H1 (cell line): ENCODE measurements around the gene INPP5K. TPM values are rescaled to one million over a fixed set of nuclear protein-coding genes. Genes with fewer than 3 reads are reported as not detected.

ENCODE experiments used
- CTCF ChIA-PET: fragments of 300-600 bp; sonication (Branson Sonifier 250); formaldehyde crosslinking; loops from one replicate; lab custom pipeline; 2021; ENCODE audit not compliant: partially characterized antibody; lab: Charles Lee
- POLR2A ChIA-PET: fragments of 300-600 bp; sonication (Branson Sonifier 250); formaldehyde crosslinking; loops from one replicate; lab custom pipeline; 2021; ENCODE audit warnings: inconsistent platforms; ENCODE audit not compliant: partially characterized antibody; lab: Charles Lee
- DNase-seq, 2 experiments: peaks; one replicate each; pipeline versions ENCODE4 v3.0.0 to v3.0.0-alpha.2; 2010 to 2022; ENCODE audit warnings: low spot score in 2 of 2, low read depth in 1 of 2, mixed read lengths in 1 of 2
- FAIRE-seq: peaks from 2 replicates; lab custom pipeline; 2011; peaks lifted over from hg19 to GRCh38; lab: Jason Lieb, UNC
- H2AFZ ChIP-seq: 2 replicates; pipeline ENCODE4 v1.8.1; 2012; ENCODE audit warnings: low read length, inconsistent platforms
- H2AK5ac ChIP-seq: 2 replicates; pipeline ENCODE4 v1.6.1; 2013; ENCODE audit warnings: low read depth, low read length
- H2BK120ac ChIP-seq: replicated peaks from 2 replicates; pipeline ENCODE3; 2013; ENCODE audit warnings: low read depth, low read length, inconsistent platforms
- H2BK12ac ChIP-seq: 2 replicates; pipeline ENCODE4 v1.6.1; 2013; ENCODE audit warnings: low read depth, low read length
- H2BK15ac ChIP-seq: 2 replicates; pipeline ENCODE4 v1.6.1; 2013; ENCODE audit warnings: low read length
- H2BK20ac ChIP-seq: 2 replicates; pipeline ENCODE4 v1.6.1; 2013; ENCODE audit warnings: low read length
- H2BK5ac ChIP-seq: 2 replicates; pipeline ENCODE4 v1.6.1; 2013; ENCODE audit warnings: low read depth, low read length
- H3K14ac ChIP-seq: 2 replicates; pipeline ENCODE4 v1.6.1; 2013; ENCODE audit warnings: inconsistent platforms; ENCODE audit not compliant: insufficient read length
- H3K18ac ChIP-seq: 2 replicates; pipeline ENCODE4 v1.6.1; 2013; ENCODE audit warnings: low read length; ENCODE audit errors: extremely low read depth
- H3K23ac ChIP-seq: 2 replicates; pipeline ENCODE4 v1.6.1; 2013; ENCODE audit warnings: inconsistent platforms; ENCODE audit not compliant: insufficient read length
- H3K23me2 ChIP-seq: 2 replicates; pipeline ENCODE4 v1.6.1; 2013; ENCODE audit warnings: low read depth, low read length
- H3K27ac ChIP-seq: 2 replicates; pipeline ENCODE4 v1.6.1; 2011; ENCODE audit warnings: low read depth, low read length, inconsistent platforms
- H3K27me3 ChIP-seq, 4 experiments: replicated peaks in 1 of 4; 1 replicate in 1 of 4; 2 replicates in 3 of 4; pipeline versions ENCODE4 v1.6.1 to v1.8.1; 2011 to 2013; ENCODE audit warnings: low read length in 3 of 4, mild to moderate bottlenecking in 3 of 4, inconsistent platforms in 2 of 4, mixed read lengths in 2 of 4, moderate library complexity in 1 of 4; ENCODE audit not compliant: control insufficient read depth in 3 of 4, insufficient read depth in 3 of 4; ENCODE audit errors: extremely low read depth in 1 of 4
- H3K36me3 ChIP-seq, 4 experiments: 2 replicates each; pipeline versions ENCODE4 v1.6.1 to v1.8.1; 2011 to 2013; ENCODE audit warnings: mild to moderate bottlenecking in 4 of 4, low read length in 3 of 4, moderate library complexity in 2 of 4, control low read depth in 1 of 4, inconsistent platforms in 1 of 4; ENCODE audit not compliant: insufficient read depth in 4 of 4, control insufficient read depth in 2 of 4
- H3K4ac ChIP-seq: replicated peaks from 2 replicates; pipeline ENCODE3; 2013; ENCODE audit warnings: low read length, low read depth, mixed read lengths, inconsistent platforms; ENCODE audit not compliant: insufficient read length
- H3K4me1 ChIP-seq, 4 experiments: replicated peaks in 1 of 4; 1 replicate in 1 of 4; 2 replicates in 3 of 4; pipeline versions ENCODE4 v1.6.1 to v1.8.1; 2011 to 2013; ENCODE audit warnings: low read length in 3 of 4, inconsistent platforms in 2 of 4, mixed read lengths in 1 of 4; ENCODE audit not compliant: insufficient read depth in 4 of 4, control insufficient read depth in 3 of 4
- H3K4me2 ChIP-seq, 2 experiments: 2 replicates each; pipeline versions ENCODE4 v1.6.1 to v1.8.1; 2011 to 2013; ENCODE audit warnings: low read depth in 2 of 2, low read length in 2 of 2, control low read depth in 1 of 2, inconsistent platforms in 1 of 2, mild to moderate bottlenecking in 1 of 2; ENCODE audit not compliant: insufficient read depth in 1 of 2
- H3K4me3 ChIP-seq, 4 experiments: fragments of 200-600, 300-600 bp in 1 of 4; sonication (generic), shearing (Covaris generic), sonication (Bioruptor Twin) in 1 of 4; 2 replicates each; pipeline versions ENCODE4 v1.5.1 to v1.8.1; 2011 to 2016; ENCODE audit warnings: low read length in 4 of 4, low read depth in 3 of 4, control low read depth in 2 of 4, inconsistent platforms in 2 of 4, mild to moderate bottlenecking in 2 of 4, mixed read lengths in 1 of 4, moderate library complexity in 1 of 4; ENCODE audit not compliant: insufficient read depth in 2 of 4; ENCODE audit errors: extremely low read depth in 1 of 4
- H3K56ac ChIP-seq: replicated peaks from 2 replicates; pipeline ENCODE3; 2013; ENCODE audit warnings: low read depth, mild to moderate bottlenecking, mixed read lengths, low read length, inconsistent platforms; ENCODE audit not compliant: insufficient read length
- H3K79me1 ChIP-seq: 2 replicates; pipeline ENCODE4 v1.6.1; 2013; ENCODE audit warnings: low read depth, low read length, control low read depth
- H3K79me2 ChIP-seq, 2 experiments: 2 replicates each; pipeline versions ENCODE4 v1.6.1 to v1.8.1; 2012 to 2013; ENCODE audit warnings: low read length in 2 of 2, mild to moderate bottlenecking in 2 of 2, inconsistent platforms in 1 of 2; ENCODE audit not compliant: insufficient read depth in 2 of 2, control insufficient read depth in 1 of 2
- H3K9ac ChIP-seq, 4 experiments: replicated peaks in 1 of 4; 1 replicate in 1 of 4; 2 replicates in 3 of 4; pipeline versions ENCODE4 v1.6.1 to v1.8.1; 2011 to 2013; ENCODE audit warnings: low read depth in 3 of 4, low read length in 3 of 4, control low read depth in 2 of 4, mild to moderate bottlenecking in 2 of 4, moderate library complexity in 2 of 4, inconsistent platforms in 1 of 4; ENCODE audit errors: extremely low read depth in 1 of 4
- H3K9me3 ChIP-seq, 2 experiments: 2 replicates each; pipeline versions ENCODE4 v1.6.1 to v1.8.1; 2012 to 2013; ENCODE audit warnings: mild to moderate bottlenecking in 2 of 2, moderate library complexity in 2 of 2, control low read depth in 1 of 2, inconsistent platforms in 1 of 2, low read depth in 1 of 2, low read length in 1 of 2, mixed read lengths in 1 of 2; ENCODE audit not compliant: insufficient read depth in 2 of 2
- H4K20me1 ChIP-seq, 2 experiments: replicated peaks in 1 of 2; 2 replicates each; pipeline versions ENCODE3 to v1.8.1; 2011 to 2013; ENCODE audit warnings: inconsistent platforms in 2 of 2, low read length in 2 of 2, mild to moderate bottlenecking in 1 of 2; ENCODE audit not compliant: insufficient read depth in 2 of 2, control insufficient read depth in 1 of 2
- H4K5ac ChIP-seq: 2 replicates; pipeline ENCODE4 v1.6.1; 2013; ENCODE audit warnings: low read length, low read depth, mixed read lengths, inconsistent platforms; ENCODE audit not compliant: insufficient read length
- H4K8ac ChIP-seq: 2 replicates; pipeline ENCODE4 v1.8.0; 2013; ENCODE audit warnings: mild to moderate bottlenecking, moderate library complexity, low read length, inconsistent platforms; ENCODE audit not compliant: insufficient read depth; ENCODE audit errors: extremely low read depth
- H4K91ac ChIP-seq: replicated peaks from 2 replicates; pipeline ENCODE3; 2013; ENCODE audit warnings: low read length, mixed read lengths, inconsistent platforms; ENCODE audit not compliant: insufficient read length
- BCL11A ChIP-seq, 2 experiments: IDR thresholded peaks; one replicate each; pipeline ENCODE4 v1.6.1; 2011; ENCODE audit warnings: low read depth in 2 of 2, low read length in 2 of 2, mild to moderate bottlenecking in 2 of 2
- CEBPB ChIP-seq: IDR thresholded peaks from 2 replicates; pipeline ENCODE4 v1.6.1; 2012; ENCODE audit warnings: low read depth, low read length
- JUN ChIP-seq: IDR thresholded peaks from 2 replicates; pipeline ENCODE4 v1.6.1; 2011; ENCODE audit warnings: low read depth, mild to moderate bottlenecking, improper control_type of control experiment, low read length
- KDM4A ChIP-seq: IDR thresholded peaks from one replicate; pipeline ENCODE4 v1.7.1; 2012; ENCODE audit warnings: low read depth, mild to moderate bottlenecking, moderate library complexity, low read length, inconsistent platforms; ENCODE audit not compliant: severe bottlenecking
- KDM5A ChIP-seq: fragments of 200-600 bp; IDR thresholded peaks from 2 replicates; pipeline ENCODE4 v1.7.1; 2012; ENCODE audit warnings: mild to moderate bottlenecking, low read length, inconsistent platforms, mixed read lengths
- MAX ChIP-seq: IDR thresholded peaks from 2 replicates; pipeline ENCODE4 v1.6.1; 2012; ENCODE audit warnings: inconsistent platforms
- PHF8 ChIP-seq: fragments of 200-600 bp; sonication (generic); conservative IDR thresholded peaks from 2 replicates; pipeline ENCODE4 v1.7.1; 2012; ENCODE audit warnings: low read depth, mild to moderate bottlenecking, inconsistent platforms, low read length, moderate library complexity
- WGBS, 2 experiments: shearing (Covaris generic) in 1 of 2; methylation state at CpG; one replicate each; pipeline versions ENCODE4 v1.1.6 to v1.1.7; 2013 to 2015; ENCODE audit warnings: low lambda C conversion rate in 2 of 2, mixed read lengths in 2 of 2, inconsistent platforms in 1 of 2, low coverage in 1 of 2, missing lambda C conversion rate in 1 of 2; ENCODE audit not compliant: insufficient replicate concordance in 2 of 2, insufficient coverage in 1 of 2, insufficient read length in 1 of 2; ENCODE audit errors: extremely low coverage in 1 of 2, missing lambda C conversion rate in 1 of 2; 5-methylcytosine and 5-hydroxymethylcytosine counted together
- polyA plus RNA-seq, 7 experiments: library from polyadenylated mRNA; depleted of rRNA in 3 of 7; stranded (reverse) in 5 of 7; unstranded in 2 of 7; fragments of >200 nt in 5 of 7; fragments of 200-250 nt in 2 of 7; gene quantifications; 1 replicate in 5 of 7; 2 replicates in 1 of 7; 4 replicates in 1 of 7; pipeline versions ENCODE4 v1.2.1 to v1.2.3, GENCODE V29; 2011 to 2013; ENCODE audit warnings: missing spikeins in 2 of 7, mixed read lengths in 2 of 7
- total RNA-seq: library from RNA; stranded (reverse); fragmentation: NEBNext Ultra II Directional; extraction: Animal tissue kit (Norgen Biotek cat#: 25700); gene quantifications from 2 replicates; pipeline ENCODE4 v1.2.1, GENCODE V29; 2021

Gene INPP5K
- total and polyA plus RNA-seq, 2 of the 8 experiments (the other 6 are each of a cell fraction or from before 2014, with no cell fraction given) = 21.0 to 24.1 TPM

DNA sequence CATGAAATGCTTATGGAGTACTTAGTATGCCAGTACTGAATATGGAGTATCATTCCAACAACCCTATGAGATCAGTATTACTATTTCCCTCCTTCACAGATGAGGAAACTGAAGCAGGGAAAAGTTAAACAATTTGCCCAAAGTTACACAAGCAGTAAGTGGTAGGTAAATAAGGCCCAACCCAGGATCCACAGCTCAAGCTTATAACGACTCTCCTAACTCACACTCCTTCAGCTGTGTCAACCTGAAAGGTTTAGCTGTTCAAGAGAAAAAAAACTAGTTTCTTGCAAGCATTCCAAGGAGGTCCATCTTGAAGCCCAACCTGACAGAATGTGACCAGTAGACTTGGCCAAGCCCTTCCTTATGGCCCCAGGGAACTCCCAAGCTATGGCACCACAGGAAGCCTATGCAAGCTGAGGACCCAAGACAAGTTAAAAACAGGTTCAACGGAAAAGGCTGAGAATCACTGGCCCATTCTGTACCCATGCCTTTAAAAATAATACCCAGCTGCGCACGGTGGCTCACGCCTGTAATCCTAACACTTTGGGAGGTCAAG is 66.9 kb downstream of the INPP5K start:
- WGBS, 2 experiments = 87% methylated on average over 5 of the region's 5 CpGs; no CpG with 5 or more reads in 1 of the 2 experiments
- H3K27me3 ChIP-seq = no peaks in the 10 kb centered on the region
- H3K79me2 ChIP-seq = peaks cover 67 to 96% of the 10 kb centered on the region in 2 experiments
- no peak overlapping the region for H2BK120ac ChIP-seq
- no peak overlapping the region; a peak in 1 of 7 replicates for H3K9ac ChIP-seq
- H3K18ac ChIP-seq = no peak overlapping the region
- TF ChIP-seq KDM5A (no peak), PHF8 (no peak), KDM4A (no peak), MAX (no peak), CEBPB (no peak), BCL11A (IDR thresholded peaks at IDR 0.05; ENCODE audit: low read depth in 2 of 2, low read length in 2 of 2) (no peak), JUN (no peak)
- no peak overlapping the region for H3K56ac ChIP-seq
- no peak overlapping the region for H4K8ac ChIP-seq
- H4K20me1 ChIP-seq = peaks cover 5 to 23% of the 10 kb centered on the region in 2 experiments
- no peak overlapping the region for H2BK15ac ChIP-seq
- H2BK12ac ChIP-seq = no peak overlapping the region
- H4K91ac ChIP-seq = no peak overlapping the region
- H2AFZ ChIP-seq = no peak overlapping the region
- H3K4me3 ChIP-seq = no peak overlapping the region
- ChIA-PET POLR2A (interaction anchor here (0.9 to 2.1 kb wide), 14 partner anchors 10 to 54 kb away, joined by 3 to 7 read pairs (median 3); partner anchors contain the start of gene YWHAE), CTCF (interaction anchor here (0.5 to 1.1 kb wide), 6 partner anchors 13 to 809 kb away, joined by 3 to 4 read pairs (median 3); no protein-coding TSS in a partner anchor)
- H3K79me1 ChIP-seq = peaks cover 3% of the 10 kb centered on the region
- peaks cover 0 to 5% (median 0%) of the 10 kb centered on the region in 4 experiments; a peak in 2 of 8 replicates for H3K36me3 ChIP-seq
- FAIRE-seq (no peak), DNase-seq (no peak)
- H2BK20ac ChIP-seq = no peak overlapping the region
- no peak overlapping the region for H3K4me2 ChIP-seq
- no peak overlapping the region for H2BK5ac ChIP-seq
- no peak overlapping the region for H2AK5ac ChIP-seq
- no peaks in the 10 kb centered on the region for H3K9me3 ChIP-seq
- H3K27ac ChIP-seq = no peak overlapping the region
- peaks cover 0 to under 1% (median under 1%) of the 10 kb centered on the region in 4 experiments; a peak in 2 of 7 replicates for H3K4me1 ChIP-seq
- H3K4ac ChIP-seq = no peak overlapping the region
- 0 out of 2 replicates have a peak, but pooled peaks cover under 1% of the 10 kb centered on the region for H3K23me2 ChIP-seq
- H4K5ac ChIP-seq = no peak overlapping the region
- H3K23ac ChIP-seq = no peak overlapping the region
- H3K14ac ChIP-seq = no peak overlapping the region
